Measurements from ENCODE around the gene SERPINE3. TPM values are rescaled to one million over a fixed set of nuclear protein-coding genes. Genes with fewer than 3 reads are reported as not detected.

Gene SERPINE3
- total and polyA plus RNA-seq, 5 donors from 2014 or later: not detected

DNA sequence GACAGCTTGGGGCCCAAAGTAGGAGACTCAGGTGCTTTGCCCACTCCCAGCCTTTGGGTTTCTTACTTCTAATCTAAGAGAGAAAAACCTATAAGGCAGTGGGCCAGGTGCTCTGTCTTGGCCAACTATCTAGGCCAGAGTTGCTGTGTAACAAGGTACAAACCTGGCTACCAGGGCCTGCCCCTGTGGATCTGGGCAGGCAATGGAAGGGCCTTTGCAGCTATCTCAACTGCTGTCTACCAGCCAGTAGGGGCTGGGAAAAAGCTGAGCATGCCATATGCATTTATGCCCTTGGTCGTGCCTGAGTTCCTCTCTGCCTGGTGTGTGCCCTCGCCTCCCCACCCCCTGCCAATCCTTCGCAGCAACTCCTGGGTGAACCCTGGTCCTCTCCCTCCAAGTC is 16.7 kb upstream of the SERPINE3 start:
- no peak for DNase-seq
- Histone ChIP-seq H3K27ac (ENCODE audit: insufficient read depth, low read length, poor library complexity, severe bottlenecking) (no peak overlapping the region), H3K4me3 (ENCODE audit: low read depth, low read length) (no peak overlapping the region), H3K27me3 (ENCODE audit: control insufficient read depth, insufficient read depth, low read length) (no peaks in the 10 kb centered on the region), H3K4me1 (ENCODE audit: control insufficient read depth, insufficient read depth, low read length, poor library complexity, severe bottlenecking) (no peaks in the 10 kb centered on the region), H3K9me3 (ENCODE audit: control insufficient read depth in 2 of 2, low read length in 2 of 2) (no peaks in the 10 kb centered on the region), H3K36me3 (ENCODE audit: control insufficient read depth, insufficient read depth, low read length) (no peaks in the 10 kb centered on the region)
- H3K27ac Mint-ChIP-seq: no peak overlapping the region
- no peaks in the 10 kb centered on the region for H3K36me3 Mint-ChIP-seq
- H3K27me3 Mint-ChIP-seq: no peaks in the 10 kb centered on the region
- no peak for ATAC-seq (ENCODE audit: low read depth in 2 of 2)
- H3K4me1 Mint-ChIP-seq: no peaks in the 10 kb centered on the region
- no peak overlapping the region for H3K4me3 Mint-ChIP-seq
- no peaks in the 10 kb centered on the region for H3K9me3 Mint-ChIP-seq

DNA sequence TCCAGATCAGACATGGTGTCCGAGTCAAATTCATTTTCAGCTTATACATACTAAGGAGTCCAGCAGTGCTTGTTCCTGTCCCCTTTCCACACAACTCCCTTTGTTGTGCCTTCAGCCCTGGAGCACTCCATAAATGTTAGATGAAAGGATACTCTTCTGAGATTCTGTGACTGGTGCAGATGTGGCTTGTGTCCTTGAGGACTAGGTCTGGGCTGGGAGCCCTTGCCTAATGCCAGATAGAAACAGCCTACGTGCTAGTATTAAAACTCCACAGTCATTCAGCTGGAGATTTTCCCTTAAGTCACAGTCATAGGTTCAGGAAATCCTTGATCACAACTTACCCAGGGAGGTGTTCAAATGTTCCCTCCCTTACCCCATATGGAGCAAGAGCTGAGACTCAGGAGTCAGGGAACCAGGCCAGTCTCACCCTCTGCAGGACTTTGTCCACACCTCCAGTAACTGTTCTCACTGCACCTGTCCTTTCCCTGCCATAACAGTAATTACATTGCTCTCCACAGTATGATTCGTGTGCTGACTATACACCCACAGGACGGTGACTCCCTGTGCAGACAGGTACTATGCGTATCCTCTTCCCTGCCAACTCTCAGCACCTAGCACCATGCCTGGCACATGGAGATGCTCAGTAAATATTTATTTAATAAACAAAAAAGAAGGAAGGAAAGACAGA is 15.5 kb upstream of the SERPINE3 start:
- no peak overlapping the region for H3K27ac ChIP-seq (ENCODE audit: insufficient read depth, low read length, poor library complexity, severe bottlenecking)
- Mint-ChIP-seq H3K4me3 (no peak overlapping the region), H3K27ac (no peak overlapping the region), H3K4me1 (no peaks in the 10 kb centered on the region), H3K9me3 (no peaks in the 10 kb centered on the region), H3K27me3 (no peaks in the 10 kb centered on the region), H3K36me3 (no peaks in the 10 kb centered on the region)
- ATAC-seq (ENCODE audit: low read depth in 2 of 2) (no peak), DNase-seq (no peak)
- H3K4me1 ChIP-seq (ENCODE audit: control insufficient read depth, insufficient read depth, low read length, poor library complexity, severe bottlenecking): no peaks in the 10 kb centered on the region
- no peaks in the 10 kb centered on the region for H3K9me3 ChIP-seq (ENCODE audit: control insufficient read depth in 2 of 2, low read length in 2 of 2)
- H3K36me3 ChIP-seq (ENCODE audit: control insufficient read depth, insufficient read depth, low read length): no peaks in the 10 kb centered on the region
- H3K4me3 ChIP-seq (ENCODE audit: low read depth, low read length): no peak overlapping the region
- no peaks in the 10 kb centered on the region for H3K27me3 ChIP-seq (ENCODE audit: control insufficient read depth, insufficient read depth, low read length)

DNA sequence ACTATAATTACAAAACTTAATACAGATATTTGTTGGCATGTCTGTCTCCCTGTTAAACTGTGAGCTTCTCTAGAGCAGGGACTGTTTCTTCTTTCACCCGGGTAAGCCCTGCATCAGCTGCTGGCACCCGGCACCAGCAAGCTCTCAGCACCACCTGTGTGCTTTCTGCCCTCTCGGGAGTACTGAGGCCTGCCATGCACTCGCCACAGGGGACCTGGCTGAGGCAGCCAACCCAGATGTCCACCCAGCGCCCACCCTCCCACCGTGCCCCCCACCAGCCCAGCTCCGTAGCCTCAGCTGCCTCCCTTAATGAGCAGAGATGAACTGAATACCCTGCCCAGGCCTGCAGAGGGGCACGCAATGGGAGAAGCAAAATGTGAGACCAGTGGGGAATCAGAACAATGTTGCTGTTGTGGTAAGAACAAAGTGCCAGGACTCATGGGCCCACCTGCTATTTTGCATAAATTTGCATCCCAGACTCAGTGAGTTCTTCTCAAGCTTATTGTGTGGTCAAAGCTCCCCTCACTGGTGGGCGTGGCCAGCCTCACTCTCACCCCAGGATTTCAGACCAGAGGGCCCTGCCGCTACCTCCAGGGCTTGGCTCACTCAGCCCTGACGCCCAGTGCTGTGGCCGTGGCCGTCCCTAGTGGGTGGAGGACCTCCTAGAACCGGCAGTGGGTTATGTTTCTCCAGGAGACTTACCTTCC is 14.6 kb upstream of the SERPINE3 start:
- H3K4me3 Mint-ChIP-seq: no peak overlapping the region
- H3K4me3 ChIP-seq (ENCODE audit: low read depth, low read length): no peak overlapping the region
- H3K9me3 ChIP-seq (ENCODE audit: control insufficient read depth in 2 of 2, low read length in 2 of 2): no peaks in the 10 kb centered on the region
- H3K27me3 Mint-ChIP-seq: no peaks in the 10 kb centered on the region
- H3K4me1 Mint-ChIP-seq: no peaks in the 10 kb centered on the region
- no peaks in the 10 kb centered on the region for H3K27me3 ChIP-seq (ENCODE audit: control insufficient read depth, insufficient read depth, low read length)
- H3K36me3 ChIP-seq (ENCODE audit: control insufficient read depth, insufficient read depth, low read length): no peaks in the 10 kb centered on the region
- ATAC-seq (ENCODE audit: low read depth in 2 of 2) (no peak), DNase-seq (no peak)
- H3K27ac Mint-ChIP-seq: no peak overlapping the region
- no peaks in the 10 kb centered on the region for H3K4me1 ChIP-seq (ENCODE audit: control insufficient read depth, insufficient read depth, low read length, poor library complexity, severe bottlenecking)
- H3K27ac ChIP-seq (ENCODE audit: insufficient read depth, low read length, poor library complexity, severe bottlenecking): no peak overlapping the region
- H3K9me3 Mint-ChIP-seq: no peaks in the 10 kb centered on the region
- H3K36me3 Mint-ChIP-seq: no peaks in the 10 kb centered on the region

DNA sequence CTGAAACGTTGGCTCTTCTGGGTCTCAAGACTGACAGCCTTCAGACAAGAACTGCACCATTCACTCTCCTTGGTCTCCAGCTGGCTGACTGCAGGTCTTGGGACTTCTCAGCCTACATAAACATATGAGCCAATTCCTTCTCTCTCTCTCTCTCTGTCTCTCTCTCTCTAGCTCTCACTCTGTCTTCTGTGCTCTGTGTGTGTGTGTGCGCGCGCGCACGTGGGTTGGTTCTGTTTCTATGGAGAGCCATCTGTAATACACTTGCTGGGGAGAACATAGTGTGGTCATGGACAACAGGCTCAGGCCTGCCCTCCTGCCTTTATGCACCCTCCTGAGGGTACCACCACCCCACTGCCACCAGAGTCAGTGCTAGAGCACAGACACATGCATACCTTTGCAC is 13.7 kb upstream of the SERPINE3 start:
- H3K4me1 ChIP-seq (ENCODE audit: control insufficient read depth, insufficient read depth, low read length, poor library complexity, severe bottlenecking): no peaks in the 10 kb centered on the region
- H3K36me3 Mint-ChIP-seq: no peaks in the 10 kb centered on the region
- H3K9me3 ChIP-seq (ENCODE audit: control insufficient read depth in 2 of 2, low read length in 2 of 2): no peaks in the 10 kb centered on the region
- no peaks in the 10 kb centered on the region for H3K36me3 ChIP-seq (ENCODE audit: control insufficient read depth, insufficient read depth, low read length)
- H3K9me3 Mint-ChIP-seq: no peaks in the 10 kb centered on the region
- H3K27me3 Mint-ChIP-seq: no peaks in the 10 kb centered on the region
- H3K4me3 ChIP-seq (ENCODE audit: low read depth, low read length): no peak overlapping the region
- DNase-seq: no peak
- no peaks in the 10 kb centered on the region for H3K27me3 ChIP-seq (ENCODE audit: control insufficient read depth, insufficient read depth, low read length)
- no peak overlapping the region for H3K4me3 Mint-ChIP-seq
- peaks cover 0 to 4% (median 2%) of the 10 kb centered on the region in 4 donors for H3K4me1 Mint-ChIP-seq
- no peak overlapping the region for H3K27ac Mint-ChIP-seq
- no peak for ATAC-seq (ENCODE audit: low read depth in 2 of 2)
- no peak overlapping the region for H3K27ac ChIP-seq (ENCODE audit: insufficient read depth, low read length, poor library complexity, severe bottlenecking)

DNA sequence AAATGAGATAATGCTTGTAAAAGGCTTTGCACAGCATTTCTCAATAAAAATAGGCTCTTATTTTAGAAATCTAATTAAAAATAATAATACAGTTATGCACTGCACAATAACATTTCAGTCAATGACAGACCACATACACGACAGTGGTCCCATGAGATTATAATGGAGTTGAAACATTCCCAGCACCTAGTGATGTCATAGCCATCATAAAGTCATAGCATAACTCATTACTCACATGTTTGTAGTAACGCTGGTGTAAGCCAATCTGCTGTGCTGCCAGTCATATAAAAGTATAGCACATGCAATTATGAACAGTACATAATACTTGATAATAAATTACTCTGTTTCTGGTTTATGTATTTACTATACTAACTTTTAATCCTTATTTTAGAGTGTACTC is 12.7 kb upstream of the SERPINE3 start:
- H3K4me3 Mint-ChIP-seq: no peak overlapping the region
- H3K9me3 Mint-ChIP-seq: no peaks in the 10 kb centered on the region
- Histone ChIP-seq H3K4me1 (ENCODE audit: control insufficient read depth, insufficient read depth, low read length, poor library complexity, severe bottlenecking) (no peaks in the 10 kb centered on the region), H3K4me3 (ENCODE audit: low read depth, low read length) (no peak overlapping the region), H3K27me3 (ENCODE audit: control insufficient read depth, insufficient read depth, low read length) (no peaks in the 10 kb centered on the region), H3K36me3 (ENCODE audit: control insufficient read depth, insufficient read depth, low read length) (no peaks in the 10 kb centered on the region), H3K9me3 (ENCODE audit: control insufficient read depth in 2 of 2, low read length in 2 of 2) (no peaks in the 10 kb centered on the region), H3K27ac (ENCODE audit: insufficient read depth, low read length, poor library complexity, severe bottlenecking) (no peak overlapping the region)
- H3K36me3 Mint-ChIP-seq: no peaks in the 10 kb centered on the region
- H3K27me3 Mint-ChIP-seq: no peaks in the 10 kb centered on the region
- DNase-seq (no peak), ATAC-seq (ENCODE audit: low read depth in 2 of 2) (no peak)
- H3K27ac Mint-ChIP-seq: no peak overlapping the region
- H3K4me1 Mint-ChIP-seq: peaks cover 0 to 9% (median 4%) of the 10 kb centered on the region in 4 donors

DNA sequence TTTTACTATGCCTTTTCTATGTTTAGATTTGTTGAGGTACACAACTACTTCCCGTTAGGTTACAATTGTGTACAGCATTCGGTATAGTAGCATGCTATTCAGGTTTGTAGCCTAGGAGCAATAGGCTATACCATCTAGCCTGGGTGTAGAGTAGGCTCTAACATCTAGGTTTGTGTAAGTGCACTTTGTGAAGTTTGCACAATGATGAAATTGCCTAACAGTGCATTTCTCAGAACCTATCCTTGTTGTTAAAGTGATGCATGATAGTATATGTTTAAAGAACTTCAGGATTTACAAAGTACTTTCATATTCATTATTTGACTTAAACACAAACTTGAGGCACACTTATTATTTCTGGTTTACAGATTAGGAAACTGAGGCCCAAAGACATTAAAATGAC is 11.5 kb upstream of the SERPINE3 start:
- Mint-ChIP-seq H3K36me3 (no peaks in the 10 kb centered on the region), H3K4me1 (peaks cover 0 to 14% (median 6%) of the 10 kb centered on the region in 4 donors), H3K27ac (no peak overlapping the region), H3K9me3 (no peaks in the 10 kb centered on the region), H3K4me3 (no peak overlapping the region), H3K27me3 (no peaks in the 10 kb centered on the region)
- Histone ChIP-seq H3K4me3 (ENCODE audit: low read depth, low read length) (no peak overlapping the region), H3K9me3 (ENCODE audit: control insufficient read depth in 2 of 2, low read length in 2 of 2) (no peaks in the 10 kb centered on the region), H3K27me3 (ENCODE audit: control insufficient read depth, insufficient read depth, low read length) (no peaks in the 10 kb centered on the region), H3K4me1 (ENCODE audit: control insufficient read depth, insufficient read depth, low read length, poor library complexity, severe bottlenecking) (peaks cover 2% of the 10 kb centered on the region), H3K36me3 (ENCODE audit: control insufficient read depth, insufficient read depth, low read length) (no peaks in the 10 kb centered on the region), H3K27ac (ENCODE audit: insufficient read depth, low read length, poor library complexity, severe bottlenecking) (no peak overlapping the region)
- ATAC-seq (ENCODE audit: low read depth in 2 of 2) (no peak), DNase-seq (no peak)

DNA sequence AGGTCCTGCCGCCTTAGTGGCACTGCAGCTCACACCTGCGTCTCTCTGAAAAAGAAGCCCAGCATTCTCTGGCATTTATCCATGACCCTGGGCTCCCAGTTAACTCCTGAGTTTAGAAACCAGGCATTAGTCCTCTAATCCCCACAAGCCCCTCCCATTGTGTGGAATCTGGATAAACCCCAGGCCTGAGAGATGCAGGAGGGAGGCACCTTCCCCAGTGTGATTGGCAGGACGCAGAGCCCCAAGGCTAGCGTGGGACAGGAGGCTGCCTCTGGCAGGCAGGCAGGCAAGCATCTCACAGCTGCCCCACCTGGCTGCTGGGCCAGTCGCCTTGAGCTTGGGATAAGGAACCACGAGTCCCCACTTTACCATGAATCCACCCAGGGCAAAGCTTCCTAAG is 11.0 kb upstream of the SERPINE3 start:
- no peaks in the 10 kb centered on the region for H3K27me3 Mint-ChIP-seq
- H3K9me3 ChIP-seq (ENCODE audit: control insufficient read depth in 2 of 2, low read length in 2 of 2): no peaks in the 10 kb centered on the region
- no peak overlapping the region for H3K4me3 ChIP-seq (ENCODE audit: low read depth, low read length)
- H3K4me1 Mint-ChIP-seq: peaks cover 0 to 17% (median 7%) of the 10 kb centered on the region in 4 donors
- no peaks in the 10 kb centered on the region for H3K27me3 ChIP-seq (ENCODE audit: control insufficient read depth, insufficient read depth, low read length)
- peaks cover 3% of the 10 kb centered on the region for H3K4me1 ChIP-seq (ENCODE audit: control insufficient read depth, insufficient read depth, low read length, poor library complexity, severe bottlenecking)
- no peak overlapping the region for H3K27ac ChIP-seq (ENCODE audit: insufficient read depth, low read length, poor library complexity, severe bottlenecking)
- no peaks in the 10 kb centered on the region for H3K9me3 Mint-ChIP-seq
- H3K36me3 ChIP-seq (ENCODE audit: control insufficient read depth, insufficient read depth, low read length): no peaks in the 10 kb centered on the region
- no peak overlapping the region for H3K27ac Mint-ChIP-seq
- no peak for DNase-seq
- no peak for ATAC-seq (ENCODE audit: low read depth in 2 of 2)
- no peaks in the 10 kb centered on the region for H3K36me3 Mint-ChIP-seq
- H3K4me3 Mint-ChIP-seq: no peak overlapping the region

DNA sequence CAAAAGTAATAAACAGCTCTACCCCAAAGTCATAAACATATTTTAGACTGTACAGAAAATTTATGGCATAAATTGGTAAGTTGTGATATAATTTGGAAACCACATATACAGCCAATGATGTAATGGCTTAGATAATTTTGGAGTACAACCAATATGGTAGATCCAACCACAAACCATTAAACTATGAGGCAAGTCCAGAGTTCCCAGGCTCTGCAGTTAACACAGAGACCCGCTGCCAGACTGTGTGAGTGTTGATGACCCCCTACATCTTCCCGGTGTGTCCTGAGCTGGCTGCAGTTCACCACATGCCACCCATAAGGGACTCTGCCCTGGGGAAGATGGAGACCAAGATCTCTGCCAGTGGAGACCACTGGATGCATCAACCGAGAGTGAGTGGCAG is 9.9 kb upstream of the SERPINE3 start:
- DNase-seq (no peak), ATAC-seq (ENCODE audit: low read depth in 2 of 2) (no peak)
- no peak overlapping the region for H3K4me3 ChIP-seq (ENCODE audit: low read depth, low read length)
- no peak overlapping the region for H3K27ac ChIP-seq (ENCODE audit: insufficient read depth, low read length, poor library complexity, severe bottlenecking)
- no peaks in the 10 kb centered on the region for H3K27me3 Mint-ChIP-seq
- no peak overlapping the region for H3K27ac Mint-ChIP-seq
- H3K9me3 Mint-ChIP-seq: no peaks in the 10 kb centered on the region
- H3K4me1 ChIP-seq (ENCODE audit: control insufficient read depth, insufficient read depth, low read length, poor library complexity, severe bottlenecking): peaks cover 3% of the 10 kb centered on the region
- H3K36me3 Mint-ChIP-seq: no peaks in the 10 kb centered on the region
- no peaks in the 10 kb centered on the region for H3K36me3 ChIP-seq (ENCODE audit: control insufficient read depth, insufficient read depth, low read length)
- H3K27me3 ChIP-seq (ENCODE audit: control insufficient read depth, insufficient read depth, low read length): no peaks in the 10 kb centered on the region
- no peak overlapping the region for H3K4me3 Mint-ChIP-seq
- no peaks in the 10 kb centered on the region for H3K9me3 ChIP-seq (ENCODE audit: control insufficient read depth in 2 of 2, low read length in 2 of 2)
- H3K4me1 Mint-ChIP-seq: peaks cover 0 to 17% (median 7%) of the 10 kb centered on the region in 4 donors
